ENCODE data around the gene CRIP1. TPM values are rescaled to one million over a fixed set of nuclear protein-coding genes. Genes with fewer than 3 reads are reported as not detected.

CRIP1 gene
- total and polyA plus RNA-seq, 10 of the 15 experiments (the other 5 are each of a cell fraction or from before 2014, with no cell fraction given): 66.8 to 259 (median 154) TPM

- peak; percentile 46; the same call in 1 of the 2 replicates for TF ChIP-seq ZNF687 (IDR thresholded peaks at IDR 0.05)
- TF ChIP-seq PAX8 (IDR thresholded peaks at IDR 0.05): no peak
- TF ChIP-seq ZNF24 (IDR thresholded peaks at IDR 0.05): no peak
- no peak for TF ChIP-seq ASH2L (IDR thresholded peaks at IDR 0.05; ENCODE audit: borderline replicate concordance, low read depth)
- no peak for TF ChIP-seq LARP7 (IDR thresholded peaks at IDR 0.05)
- TF ChIP-seq CREB1 (IDR thresholded peaks at IDR 0.05; ENCODE audit: low read depth): no peak
- no peak for TF ChIP-seq RAD21 (IDR thresholded peaks at IDR 0.05; ENCODE audit: insufficient read depth, low read depth, low read length)
- TF ChIP-seq NR2F1 (conservative IDR thresholded peaks at IDR 0.05): no peak
- no peak for TF ChIP-seq GABPA (IDR thresholded peaks at IDR 0.05; ENCODE audit: low read depth)
- no peak for TF ChIP-seq RELA (IDR thresholded peaks at IDR 0.05; ENCODE audit: borderline replicate concordance, partially characterized antibody)
- TF ChIP-seq EGR1 (IDR thresholded peaks at IDR 0.05; ENCODE audit: borderline replicate concordance in 1 of 2, low read depth in 2 of 2, low read length in 2 of 2): peak in 1 of 2 experiments; percentile 27; a peak in 1 of 3 replicates
- TF ChIP-seq EP300 (IDR thresholded peaks at IDR 0.05; ENCODE audit: borderline replicate concordance in 1 of 2, control insufficient read depth in 1 of 2, low read depth in 2 of 2, low read length in 2 of 2): no peak
- no peak for TF ChIP-seq ZBTB11 (CRISPR knock-in tag; IDR thresholded peaks at IDR 0.05)
- no peak for TF ChIP-seq RFX5 (IDR thresholded peaks at IDR 0.05; ENCODE audit: low read depth, low read length)
- no peak for TF ChIP-seq TBL1XR1 (IDR thresholded peaks at IDR 0.05; ENCODE audit: low read depth, low read length)
- no peak for TF ChIP-seq HDGF (IDR thresholded peaks at IDR 0.05)
- TF ChIP-seq HSF1 (IDR thresholded peaks at IDR 0.05; ENCODE audit: low read depth, low read length): no peak
- no peak for TF ChIP-seq ZBTB33 (IDR thresholded peaks at IDR 0.05)
- TF ChIP-seq CEBPB (IDR thresholded peaks at IDR 0.05; ENCODE audit: borderline replicate concordance in 1 of 2, low read depth in 2 of 2, low read length in 2 of 2): no peak
Observed at GRCh38 chr14:105486974-105487448, 325 bp downstream of the CRIP1 start (continued).

Measured in GM12878 (cell line).